Measurements from ENCODE around the gene GPRIN1.
"Not testable (repeated sequence)": the region's sequence is repeated elsewhere in the genome, so short reads cannot be mapped to it uniquely, and the experiment has no call there.

GPRIN1 gene

GRCh38 chr5:176595386-176595943 lies 14.5 kb downstream of the GPRIN1 start:
- DNase-seq: no peak

GRCh38 chr5:176594554-176594953 lies 15.4 kb downstream of the GPRIN1 start:
- no peak for DNase-seq

- no peak for DNase-seq
Measured at GRCh38 chr5:176593273-176593869, 16.6 kb downstream of the GPRIN1 start.

- DNase-seq: no peak
Measured at GRCh38 chr5:176592573-176592972, 17.4 kb downstream of the GPRIN1 start.

GRCh38 chr5:176591667-176592066 lies 18.3 kb downstream of the GPRIN1 start:
- not testable (repeated sequence) for DNase-seq

GRCh38 chr5:176590035-176590717 lies 19.8 kb downstream of the GPRIN1 start:
- DNase-seq: no peak

GRCh38 chr5:176589039-176589769 lies 20.8 kb downstream of the GPRIN1 start:
- no peak for DNase-seq

- DNase-seq: no peak
Measured at GRCh38 chr5:176588297-176588696, 21.7 kb downstream of the GPRIN1 start.

GRCh38 chr5:176587398-176587797 lies 22.6 kb downstream of the GPRIN1 start:
- DNase-seq: no peak

- DNase-seq: no peak
Measured at GRCh38 chr5:176583076-176583475, 26.9 kb downstream of the GPRIN1 start.

GRCh38 chr5:176581361-176581760 lies 28.6 kb downstream of the GPRIN1 start:
- no peak for DNase-seq

GRCh38 chr5:176579323-176579722 lies 30.6 kb downstream of the GPRIN1 start:
- no peak for DNase-seq

GRCh38 chr5:176578391-176578808 lies 31.6 kb downstream of the GPRIN1 start:
- no peak for DNase-seq

- no peak for DNase-seq
Measured at GRCh38 chr5:176577312-176578176, 32.4 kb downstream of the GPRIN1 start.

GRCh38 chr5:176575488-176576422 lies 34.2 kb downstream of the GPRIN1 start:
- DNase-seq: no peak

GRCh38 chr5:176575066-176575465 lies 34.9 kb downstream of the GPRIN1 start:
- no peak for DNase-seq

GRCh38 chr5:176574297-176574591 lies 35.7 kb downstream of the GPRIN1 start:
- no peak for DNase-seq

- peak; percentile 87 for DNase-seq
Measured at GRCh38 chr5:176573564-176574296, 36.2 kb downstream of the GPRIN1 start.

- DNase-seq: no peak
Measured at GRCh38 chr5:176570044-176570443, 39.9 kb downstream of the GPRIN1 start.

GRCh38 chr5:176568657-176569056 lies 41.3 kb downstream of the GPRIN1 start:
- DNase-seq: no peak

GRCh38 chr5:176565760-176566288 lies 44.1 kb downstream of the GPRIN1 start:
- no peak for DNase-seq
